ENCODE results near the gene ANP32B.
"Not testable (repeated sequence)": the region's sequence is repeated elsewhere in the genome, so short reads cannot be mapped to it uniquely, and the experiment has no call there.

GRCh38 chr9:97996676-97997075 lies 13.5 kb downstream of the ANP32B start:
- TF ChIP-seq, protein P1, sequence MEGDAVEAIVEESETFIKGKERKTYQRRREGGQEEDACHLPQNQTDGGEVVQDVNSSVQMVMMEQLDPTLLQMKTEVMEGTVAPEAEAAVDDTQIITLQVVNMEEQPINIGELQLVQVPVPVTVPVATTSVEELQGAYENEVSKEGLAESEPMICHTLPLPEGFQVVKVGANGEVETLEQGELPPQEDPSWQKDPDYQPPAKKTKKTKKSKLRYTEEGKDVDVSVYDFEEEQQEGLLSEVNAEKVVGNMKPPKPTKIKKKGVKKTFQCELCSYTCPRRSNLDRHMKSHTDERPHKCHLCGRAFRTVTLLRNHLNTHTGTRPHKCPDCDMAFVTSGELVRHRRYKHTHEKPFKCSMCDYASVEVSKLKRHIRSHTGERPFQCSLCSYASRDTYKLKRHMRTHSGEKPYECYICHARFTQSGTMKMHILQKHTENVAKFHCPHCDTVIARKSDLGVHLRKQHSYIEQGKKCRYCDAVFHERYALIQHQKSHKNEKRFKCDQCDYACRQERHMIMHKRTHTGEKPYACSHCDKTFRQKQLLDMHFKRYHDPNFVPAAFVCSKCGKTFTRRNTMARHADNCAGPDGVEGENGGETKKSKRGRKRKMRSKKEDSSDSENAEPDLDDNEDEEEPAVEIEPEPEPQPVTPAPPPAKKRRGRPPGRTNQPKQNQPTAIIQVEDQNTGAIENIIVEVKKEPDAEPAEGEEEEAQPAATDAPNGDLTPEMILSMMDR (IDR thresholded peaks at IDR 0.05) = not testable (repeated sequence)
- not testable (repeated sequence) for TF ChIP-seq POLR2A, POLR2AphosphoS5 (IDR thresholded peaks at IDR 0.05)

Measured in sigmoid colon (tissue), 4 donors.